HG02870 (cell line): ENCODE results near the gene TMEM229A.
"Not testable (repeated sequence)": the region's sequence is repeated elsewhere in the genome, so short reads cannot be mapped to it uniquely, and the experiment has no call there.

Experiments
- ATAC-seq: cut with Tn5 transposase; IDR thresholded peaks from one replicate; pipeline ENCODE4 v1.9.1; 2021; ENCODE audit warnings: mild to moderate bottlenecking, moderate library complexity; ENCODE audit not compliant: unreplicated experiment

The TMEM229A gene

DNA sequence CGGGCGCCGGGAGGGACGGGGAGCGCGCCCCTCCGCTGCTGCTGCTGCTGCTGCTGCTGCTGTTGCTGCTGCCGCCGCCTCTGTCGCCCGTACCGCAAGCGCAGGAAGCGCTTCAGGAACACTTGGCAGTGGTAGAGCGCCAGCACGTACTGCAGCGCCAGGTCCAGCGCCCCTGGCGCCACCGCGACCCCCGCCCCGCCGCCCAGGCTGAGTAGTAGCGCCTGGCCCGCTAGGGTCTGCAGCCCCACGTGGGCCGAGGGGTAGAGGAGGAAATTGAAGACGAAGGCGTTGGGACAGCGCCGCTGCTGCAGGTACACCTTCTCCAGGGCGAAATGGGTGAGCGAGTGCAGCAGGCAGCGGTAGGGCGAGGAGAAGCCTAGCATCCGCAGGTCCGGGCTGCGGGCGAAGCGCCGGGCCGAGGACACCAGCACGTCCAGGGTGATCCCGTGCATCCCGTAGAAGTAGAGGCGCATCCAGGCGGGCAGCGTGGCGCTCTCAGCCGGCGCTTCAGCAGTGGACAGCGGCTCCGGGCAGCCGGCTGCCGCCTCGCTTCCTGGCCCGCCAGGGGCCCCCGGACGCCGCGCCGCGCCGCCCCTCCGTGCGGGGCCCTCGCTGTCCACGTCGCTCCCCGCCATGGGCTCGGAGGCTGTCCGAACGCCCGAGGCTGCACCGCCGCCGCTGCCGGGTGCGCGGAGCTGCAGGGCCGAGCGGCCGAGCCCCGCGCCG is at the start of gene TMEM229A:
TSS of gene TMEM229A (minus strand) at position 699 of the 726 bp plus-strand sequence. CDS start at position 635, 64 bp downstream.
- ATAC-seq, result no peak

DNA sequence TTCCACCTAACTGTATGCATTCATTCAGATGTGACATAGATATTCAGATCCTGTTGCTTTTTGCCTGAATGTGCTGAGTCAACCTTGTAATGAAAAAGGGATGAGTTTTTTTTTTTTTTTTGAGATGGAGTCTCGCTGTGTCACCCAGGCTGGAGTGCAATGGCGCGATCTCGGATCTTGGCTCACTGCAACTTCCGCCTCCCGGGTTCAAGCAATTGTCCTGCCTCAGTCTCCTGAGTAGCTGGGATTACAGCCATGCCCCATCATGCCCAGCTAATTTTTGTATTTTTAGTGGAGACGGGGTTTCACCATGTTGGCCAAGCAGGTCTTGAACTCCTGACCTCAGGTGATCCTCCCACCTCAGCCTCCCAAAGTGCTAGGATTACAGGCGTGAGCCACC is 49.4 kb upstream of the TMEM229A start:
- not testable (repeated sequence) for ATAC-seq

DNA sequence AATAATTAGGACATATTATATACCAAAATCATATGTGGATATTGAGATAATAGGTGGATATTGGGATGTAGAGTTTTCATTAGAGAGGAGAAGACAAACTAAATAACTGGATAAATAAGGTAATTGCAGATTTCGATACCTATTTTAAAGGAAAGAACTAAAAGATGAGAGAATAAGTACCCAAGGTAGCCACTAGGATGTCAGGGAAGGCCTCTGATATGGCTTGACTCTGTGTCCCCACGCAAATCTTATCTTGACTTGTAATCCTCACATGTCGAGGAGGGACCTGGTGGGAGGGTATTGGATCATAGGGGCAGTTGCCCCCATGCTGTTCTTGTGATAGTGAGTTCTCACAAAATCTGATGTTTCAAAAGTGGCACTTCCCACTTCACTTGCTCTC is 44.7 kb upstream of the TMEM229A start:
- no peak for ATAC-seq

DNA sequence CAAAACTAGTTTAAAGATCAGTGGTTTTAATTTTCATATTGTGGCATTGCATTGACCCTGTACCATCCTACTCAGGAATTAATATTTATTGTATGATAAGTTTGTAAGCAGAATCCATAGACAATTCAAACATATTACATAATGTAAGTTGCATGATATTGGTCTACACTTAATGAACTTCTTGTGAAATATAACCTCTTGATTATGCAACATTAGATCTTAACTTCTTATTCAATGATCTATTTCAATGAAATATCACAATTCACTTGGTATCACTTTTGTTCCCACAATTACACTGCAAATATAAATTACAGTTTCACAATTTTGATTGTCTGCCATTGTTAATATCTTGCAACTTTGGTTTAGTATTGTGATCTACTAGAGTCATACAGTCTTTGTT is 44.0 kb upstream of the TMEM229A start:
- no peak for ATAC-seq

DNA sequence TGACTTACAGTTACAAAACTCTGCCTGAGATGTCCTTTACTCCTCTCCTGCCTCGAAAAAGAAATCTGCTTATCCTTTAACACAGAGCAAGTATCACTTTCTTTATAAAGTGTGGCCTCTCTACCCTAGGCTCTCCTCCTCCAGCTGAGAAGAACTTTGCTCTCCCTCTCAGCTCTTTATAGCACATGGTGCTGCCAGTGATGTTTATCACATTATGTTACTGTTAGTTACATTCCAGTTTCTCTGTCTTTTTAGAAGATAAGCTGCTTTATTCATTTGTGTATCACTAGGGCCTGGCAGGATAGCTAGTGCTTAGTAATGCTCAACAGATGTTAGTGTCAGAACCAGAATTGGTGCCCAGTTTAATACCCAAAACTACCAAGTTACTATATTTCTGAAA is 41.1 kb upstream of the TMEM229A start:
- ATAC-seq, result no peak

DNA sequence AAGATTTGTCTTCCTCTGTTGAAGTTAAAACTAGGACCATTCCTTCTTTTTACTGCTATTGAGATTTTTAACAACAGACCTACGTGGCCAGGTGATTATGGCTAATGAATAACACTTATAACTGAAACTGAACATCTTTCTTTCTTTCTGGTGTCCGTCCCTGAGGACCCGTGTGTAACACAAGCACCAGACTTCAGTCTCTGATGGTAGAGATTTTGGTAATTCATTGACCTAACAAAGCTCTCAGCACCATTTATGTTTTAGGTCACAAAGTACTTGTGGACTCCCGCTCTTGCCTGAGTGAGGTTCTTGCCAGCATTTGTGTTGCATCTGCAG is 40.4 kb upstream of the TMEM229A start:
- no peak for ATAC-seq

DNA sequence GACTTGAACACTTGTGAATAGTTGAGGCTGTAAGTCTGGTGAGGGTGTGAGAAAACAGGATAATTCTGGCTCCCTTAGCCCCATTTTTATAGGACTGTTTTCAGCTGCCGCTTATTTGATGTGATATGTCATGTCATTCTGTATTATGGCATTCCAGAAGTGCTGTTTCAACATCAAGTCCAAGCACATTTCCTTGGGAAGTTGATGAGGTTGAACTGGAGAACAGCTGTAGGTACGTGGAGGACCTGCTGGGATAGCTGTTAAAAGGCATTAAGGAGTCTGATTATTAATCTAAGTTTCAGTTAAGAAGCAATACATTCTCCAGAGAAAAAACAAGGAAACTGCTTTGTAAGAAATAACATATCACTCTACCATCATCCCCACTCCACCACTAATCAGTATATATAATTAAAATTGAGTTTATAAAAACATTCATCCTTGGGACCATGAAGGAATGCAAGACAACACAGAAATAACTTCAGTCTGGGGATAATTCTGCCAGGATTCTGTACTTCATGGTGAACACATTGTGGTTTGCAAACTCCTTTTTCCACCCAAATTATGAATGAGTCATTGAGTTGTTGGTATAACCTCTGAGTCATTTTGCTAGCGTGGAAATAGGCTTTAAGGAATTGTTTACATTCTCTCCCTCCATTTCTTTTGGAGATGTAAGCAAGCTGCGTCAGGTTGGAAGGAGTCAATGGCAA is 39.9 kb upstream of the TMEM229A start:
- ATAC-seq, result no peak

DNA sequence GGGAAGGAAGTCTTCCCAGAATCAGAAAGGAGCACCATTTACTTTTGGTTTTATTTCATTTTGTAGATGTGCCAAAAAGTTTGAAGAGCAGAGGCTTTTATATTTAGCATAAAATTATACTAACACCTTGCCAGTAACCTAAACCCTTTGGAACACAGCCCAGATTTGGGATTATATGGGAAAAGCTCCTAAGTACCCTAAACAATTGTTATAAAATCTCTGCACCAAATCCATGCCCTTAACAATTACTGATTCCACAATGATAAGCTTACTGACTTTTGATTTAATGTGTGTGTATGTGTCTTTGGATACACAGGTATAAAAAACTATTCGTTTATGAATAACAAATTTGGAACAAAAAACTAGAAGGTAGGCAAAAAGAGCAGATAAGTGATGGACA is 39.0 kb upstream of the TMEM229A start:
- ATAC-seq, result no peak

DNA sequence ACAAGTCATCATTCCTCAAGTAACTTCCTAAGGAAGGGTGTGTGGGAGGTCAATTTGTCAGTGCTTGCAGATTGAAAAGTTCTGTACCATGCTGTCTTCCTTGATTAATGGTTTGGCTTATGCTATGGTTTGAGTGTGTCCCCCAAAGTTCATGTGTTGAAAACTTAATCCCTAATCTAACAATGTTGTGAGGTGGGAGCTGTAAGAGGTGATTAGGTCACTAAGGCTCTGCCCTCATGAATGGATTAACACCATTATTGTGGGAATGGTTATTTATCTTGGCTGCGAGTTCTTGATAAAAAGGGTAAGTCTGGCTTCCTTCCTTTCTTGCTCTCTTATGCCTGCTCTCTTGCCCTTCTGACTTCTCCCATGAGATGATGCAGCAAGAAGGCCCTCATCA is 29.3 kb upstream of the TMEM229A start:
- no peak for ATAC-seq

DNA sequence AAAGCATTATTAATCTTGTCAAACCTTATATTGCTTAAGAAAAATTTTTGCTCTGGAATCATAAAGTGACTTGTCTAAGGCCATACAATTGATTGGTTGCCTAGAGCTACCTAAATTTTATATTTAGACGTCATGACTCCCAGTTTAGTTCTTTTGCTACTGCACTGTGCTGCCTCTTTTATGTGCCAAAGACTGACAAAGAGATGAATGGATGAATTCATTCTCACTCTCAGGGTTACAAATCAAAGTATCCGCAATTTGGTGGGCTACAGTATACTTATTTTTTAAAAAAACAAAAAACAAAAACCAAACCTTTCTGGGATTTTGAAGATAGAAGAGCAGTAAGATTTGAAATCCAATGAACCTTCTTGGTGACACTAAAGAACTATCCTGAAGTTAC is 27.7 kb upstream of the TMEM229A start:
- ATAC-seq, result no peak

DNA sequence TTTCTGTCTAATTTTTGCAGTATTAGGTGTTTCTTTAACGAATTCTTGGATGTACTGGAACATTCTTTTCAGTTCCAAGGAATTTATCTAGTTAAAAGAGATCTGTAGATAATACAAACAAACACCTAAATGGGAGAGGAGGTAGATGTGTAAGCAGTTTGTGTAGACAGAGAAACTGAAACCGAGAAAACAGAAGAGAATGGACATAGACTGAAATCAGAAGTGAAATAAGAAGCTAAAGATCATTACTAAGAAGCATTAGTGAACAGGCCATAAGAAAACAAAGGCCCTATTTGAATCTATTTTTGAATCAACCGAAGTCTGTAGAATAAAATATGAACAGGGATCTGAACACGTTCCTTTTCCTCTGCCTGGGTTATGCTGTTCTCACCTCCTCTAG is 26.5 kb upstream of the TMEM229A start:
- ATAC-seq, result peak; percentile 100

DNA sequence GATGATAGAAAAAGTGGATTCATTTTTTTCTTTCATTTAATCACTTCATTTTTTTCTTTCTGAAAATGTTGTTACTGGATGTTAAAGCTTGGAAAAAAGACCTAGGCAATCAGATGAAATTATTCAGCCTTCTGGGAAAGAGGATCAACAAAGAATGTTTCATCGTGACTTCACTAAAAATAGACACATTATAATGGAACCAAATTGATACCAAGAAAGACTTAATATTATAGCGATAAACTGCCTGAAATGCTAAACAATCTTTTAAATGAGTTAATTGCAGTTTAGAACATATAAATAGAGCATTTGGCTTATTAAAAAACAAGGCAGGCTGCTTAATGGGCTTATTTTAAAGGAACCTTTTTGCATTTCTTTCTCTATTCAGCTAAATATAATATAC is 25.6 kb upstream of the TMEM229A start:
- no peak for ATAC-seq

DNA sequence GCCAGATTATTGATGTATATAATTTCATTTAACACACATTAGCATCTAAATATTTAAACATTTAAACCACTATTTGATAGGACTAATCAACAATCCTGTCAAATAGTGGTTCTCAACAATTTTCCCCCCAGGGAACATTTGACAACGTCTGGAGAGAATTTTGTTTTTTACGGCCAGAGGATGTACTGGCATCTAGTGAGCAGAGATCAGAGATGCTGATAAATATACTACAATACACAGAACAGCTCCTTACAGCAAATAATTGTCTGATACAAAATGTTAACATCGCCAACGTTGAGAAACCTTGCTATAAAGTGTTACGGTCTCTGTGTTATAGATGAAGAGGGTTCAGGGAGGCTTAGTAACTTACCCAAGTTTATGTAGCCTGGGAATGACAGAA is 25.0 kb upstream of the TMEM229A start:
- no peak for ATAC-seq

DNA sequence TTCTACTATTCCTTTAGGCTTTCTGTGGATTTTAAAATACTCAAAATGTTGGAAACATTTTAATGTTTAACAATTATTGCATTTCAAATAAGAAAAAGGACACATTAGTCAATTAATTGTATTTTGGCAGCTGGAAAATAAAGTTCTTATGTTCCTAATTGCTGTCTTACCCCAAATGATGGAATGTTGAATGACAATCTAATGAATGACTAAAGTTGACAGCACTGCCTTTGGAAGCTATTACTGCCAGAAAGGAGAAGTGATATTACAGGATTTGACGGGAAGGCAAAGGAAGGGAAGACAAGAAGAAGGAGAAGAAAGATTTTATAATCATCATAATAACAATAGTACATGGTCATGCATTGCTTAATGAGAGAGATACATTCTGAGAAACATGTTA is 23.4 kb upstream of the TMEM229A start:
- no peak for ATAC-seq

DNA sequence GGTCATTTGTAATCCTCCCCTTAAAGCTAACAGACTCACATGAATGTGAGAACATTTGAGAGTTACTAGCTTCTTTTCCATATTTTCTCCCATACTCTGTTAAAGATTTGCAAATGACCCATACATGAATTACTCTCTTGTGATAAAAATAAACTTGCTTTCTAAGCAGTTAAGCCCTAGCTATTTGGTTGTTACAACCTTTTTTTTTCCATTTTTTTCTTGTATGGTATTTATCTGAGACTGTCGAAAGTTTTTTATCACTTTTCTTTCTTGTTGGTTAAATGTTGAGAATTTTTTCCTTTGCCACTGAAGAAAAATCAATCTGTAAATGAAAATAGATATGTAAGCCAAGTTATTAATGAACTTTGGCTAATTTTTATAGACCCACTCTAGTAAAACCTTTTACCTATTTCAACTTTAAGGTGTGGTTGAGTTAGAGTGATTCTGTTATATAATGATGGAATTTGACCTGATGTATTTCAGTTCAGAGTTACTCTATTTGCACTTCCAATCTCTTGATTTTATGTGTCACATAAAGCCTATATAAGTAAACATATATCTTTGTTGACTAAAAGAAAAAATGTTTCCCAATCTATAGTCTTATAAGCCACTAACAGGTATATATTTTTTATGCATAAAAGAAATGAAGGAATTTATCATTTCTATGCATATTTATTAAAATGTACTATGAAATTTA is 19.0 kb upstream of the TMEM229A start:
- ATAC-seq, result no peak

DNA sequence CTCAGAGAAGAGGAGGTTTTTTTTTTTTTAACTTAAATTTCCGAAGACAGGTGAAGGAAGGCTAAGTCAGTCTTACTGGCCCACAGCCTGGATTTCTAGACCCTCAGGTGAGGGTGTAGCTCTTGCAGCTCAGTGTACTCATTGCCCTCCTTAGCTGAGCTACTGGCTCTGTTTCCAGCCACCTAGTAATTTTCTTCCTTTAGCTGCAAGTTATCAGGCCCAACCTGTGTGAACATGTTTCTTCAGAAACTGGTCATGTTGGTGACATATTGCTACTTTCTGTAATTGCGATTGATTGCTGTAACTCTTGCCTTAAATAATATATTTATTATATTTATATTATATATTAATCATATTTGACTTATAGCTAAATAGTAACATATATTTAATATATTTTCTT is 10.0 kb upstream of the TMEM229A start:
- ATAC-seq, result no peak

DNA sequence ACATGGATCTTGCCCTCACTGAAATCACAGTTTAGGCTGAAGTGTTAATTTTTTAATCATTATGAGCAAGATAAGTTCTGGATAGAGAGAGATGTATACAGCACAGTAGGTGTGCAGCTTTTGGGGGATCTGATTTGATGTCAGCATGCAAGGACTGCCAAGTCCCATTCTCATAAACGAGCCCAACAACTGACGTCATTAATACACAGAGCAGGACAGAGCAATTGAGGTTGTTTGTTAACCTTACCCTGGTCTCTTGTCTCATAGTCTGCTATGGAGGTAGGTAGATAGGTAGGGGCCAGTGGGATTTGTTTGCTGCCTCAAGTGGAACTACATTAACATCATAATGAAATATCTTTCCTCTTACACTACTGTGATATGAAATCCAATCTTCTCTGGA is 8.6 kb upstream of the TMEM229A start:
- no peak for ATAC-seq

DNA sequence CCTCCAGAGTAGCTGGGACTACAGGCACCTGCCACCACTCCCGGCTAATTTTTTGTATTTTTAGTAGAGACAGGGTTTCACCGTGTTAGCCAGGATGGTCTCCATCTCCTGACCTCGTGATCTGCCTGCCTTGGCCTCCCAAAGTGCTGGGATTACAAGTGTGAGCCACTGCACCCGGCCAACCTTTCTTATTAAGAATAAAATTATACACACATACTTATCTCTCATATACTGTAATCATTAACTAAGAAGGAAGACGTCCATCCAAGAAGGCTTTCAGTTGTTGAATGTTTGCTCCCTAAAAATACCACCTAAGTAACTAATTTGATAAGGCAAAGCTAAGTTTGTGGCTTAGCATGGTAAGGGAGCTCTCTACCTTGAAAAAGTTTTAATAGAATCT is 5.0 kb upstream of the TMEM229A start:
- ATAC-seq, result not testable (repeated sequence)

DNA sequence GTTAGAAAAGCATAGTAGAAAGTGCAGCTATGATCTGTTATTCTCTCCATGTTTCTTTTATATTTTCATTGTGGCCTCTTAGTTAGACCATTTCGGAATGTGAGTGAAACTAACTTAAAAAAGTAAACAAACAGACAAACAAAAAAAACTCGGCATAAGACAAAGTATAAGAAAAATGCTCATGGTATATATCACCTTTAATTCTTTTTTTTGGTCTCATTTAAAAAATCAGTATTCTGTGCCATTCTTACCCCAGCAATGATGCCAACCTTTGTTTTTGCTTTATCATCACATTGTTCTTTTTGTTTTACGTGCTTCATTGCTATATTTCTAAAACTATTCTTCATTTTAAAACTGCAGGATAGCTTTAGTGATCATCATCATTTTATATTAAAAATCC is 2.8 kb upstream of the TMEM229A start:
- ATAC-seq, result no peak

DNA sequence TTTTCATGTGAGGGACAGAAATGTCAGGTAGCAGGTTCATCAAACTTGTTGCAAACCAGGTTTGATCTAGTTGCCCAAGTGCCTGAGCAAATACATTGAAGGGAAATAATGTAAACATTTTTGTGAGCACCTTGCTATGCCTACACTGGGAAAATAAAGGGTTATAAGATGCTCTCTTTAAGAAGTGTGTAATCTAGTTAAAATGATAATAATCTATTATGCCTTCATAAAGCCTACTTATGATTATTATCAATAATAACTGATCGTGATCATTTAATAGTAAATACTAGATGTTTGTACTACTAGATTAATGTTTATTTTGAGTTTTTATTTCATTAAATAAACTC is 1.9 kb upstream of the TMEM229A start:
- no peak for ATAC-seq

DNA sequence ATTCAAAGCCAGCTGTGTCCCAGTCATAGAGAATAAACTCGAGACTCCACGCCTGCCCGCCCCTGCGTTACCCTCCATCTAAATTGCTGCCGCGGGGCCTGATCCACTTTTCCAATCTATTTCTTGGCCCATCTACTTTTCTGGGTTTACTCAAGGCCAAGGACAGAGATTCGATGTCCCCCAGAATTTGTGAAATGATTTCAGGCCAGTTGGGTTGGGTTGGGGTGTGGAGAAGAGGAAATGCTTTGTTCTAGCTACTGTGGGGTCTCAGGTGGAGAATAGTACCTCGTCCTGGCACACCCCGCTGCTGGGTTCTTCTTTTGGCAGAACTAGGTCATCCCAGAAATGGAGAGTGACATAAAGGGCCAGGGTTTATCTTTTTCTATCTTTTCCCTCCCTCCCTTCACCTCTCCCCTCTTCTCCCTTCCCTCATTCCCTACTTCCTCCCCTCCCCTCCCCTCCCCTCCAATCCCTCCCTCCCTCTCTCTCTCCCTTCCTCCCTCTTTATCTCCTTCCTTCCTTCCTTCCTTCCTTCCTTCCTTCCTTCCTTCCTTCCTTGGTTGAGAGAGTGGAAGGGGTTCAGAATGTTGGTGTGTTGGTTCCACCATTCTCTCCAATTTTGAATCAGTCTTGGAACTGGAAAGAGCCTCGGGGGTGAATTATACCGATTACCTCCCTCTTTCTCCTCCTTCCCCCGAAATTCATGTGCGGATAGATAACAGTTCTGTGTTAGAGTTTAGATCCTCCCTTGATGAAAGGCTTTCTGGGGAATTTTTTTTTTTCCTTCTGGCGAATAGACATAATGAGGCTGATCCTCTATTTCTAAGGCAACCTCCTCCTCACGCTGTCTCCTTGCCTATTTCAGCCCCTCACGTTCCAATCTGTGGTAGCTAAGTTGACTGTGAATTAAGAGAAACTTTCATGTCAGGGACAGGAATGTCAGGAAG is 1.2 kb upstream of the TMEM229A start:
- ATAC-seq, result no peak
